Gastroesophageal sphincter (tissue), 4 donors: Measurements from ENCODE around the gene KPNA6. TPM values are rescaled to one million over a fixed set of nuclear protein-coding genes. Genes with fewer than 3 reads are reported as not detected.

ENCODE experiments used
- ATAC-seq: fragments of 150-250 bp; one replicate; pipeline ENCODE4 v1.9.1; 2016; ENCODE audit warnings: mild to moderate bottlenecking, moderate library complexity
- H3K27ac ChIP-seq, 4 donors: fragments of 200-600 bp; sonication (generic) in 3 of 4; 1 replicate in 3 of 4; 2 replicates in 1 of 4; pipeline ENCODE4 v1.5.1; 2016 to 2019
- H3K27me3 ChIP-seq: fragments of 200-600 bp; sonication (generic); one replicate; pipeline ENCODE4 v1.5.1; 2019
- H3K36me3 ChIP-seq, 2 donors: fragments of 200-600 bp; sonication (generic); one replicate each; pipeline ENCODE4 v1.5.1; 2019; ENCODE audit warnings: control low read depth in 1 of 2
- H3K4me1 ChIP-seq, 3 donors: fragments of 200-600 bp; sonication (generic); 1 replicate in 2 of 3; 2 replicates in 1 of 3; pipeline ENCODE4 v1.5.1; 2016 to 2019; ENCODE audit warnings: control low read depth in 2 of 3
- H3K4me3 ChIP-seq, 2 donors: fragments of 200-600 bp; sonication (generic); one replicate each; pipeline ENCODE4 v1.5.1; 2019; ENCODE audit warnings: mild to moderate bottlenecking in 1 of 2, moderate library complexity in 1 of 2
- H3K9me3 ChIP-seq, 3 donors: fragments of 200-600 bp; sonication (generic); one replicate each; pipeline ENCODE4 v1.5.1; 2017 to 2019; ENCODE audit warnings: control low read depth in 2 of 3
- CTCF ChIP-seq, 4 experiments: fragments of 200-600 bp in 2 of 4; fragments of 450-650 bp in 2 of 4; sonication (generic) in 1 of 4; IDR thresholded peaks; one replicate each; pipeline ENCODE4 v1.5.1; 2017 to 2019; ENCODE audit warnings: antibody characterized with exemption in 4 of 4, mild to moderate bottlenecking in 2 of 4, moderate library complexity in 2 of 4
- EP300 ChIP-seq: sonication (generic); formaldehyde crosslinking; IDR thresholded peaks from one replicate; pipeline ENCODE4 v1.6.1; 2017; ENCODE audit warnings: antibody characterized with exemption, mild to moderate bottlenecking
- POLR2A ChIP-seq, 2 donors: fragments of 450-650 bp; IDR thresholded peaks; one replicate each; pipeline ENCODE4 v1.6.1; 2017; ENCODE audit warnings: antibody characterized with exemption in 2 of 2, mild to moderate bottlenecking in 2 of 2, moderate library complexity in 1 of 2
- POLR2AphosphoS5 ChIP-seq: sonication (generic); formaldehyde crosslinking; IDR thresholded peaks from one replicate; pipeline ENCODE4 v1.6.1; 2017; ENCODE audit warnings: antibody characterized with exemption
- WGBS, 2 donors: methylation state at CpG; one replicate each; pipeline ENCODE4 v1.1.5; 2018; ENCODE audit warnings: low coverage in 1 of 2; 5-methylcytosine and 5-hydroxymethylcytosine counted together
- total RNA-seq, 4 donors: library from RNA; depleted of rRNA; stranded (reverse); fragments of >200 nt; gene quantifications; one replicate each; pipeline ENCODE4 v1.1.0, GENCODE V29; 2016

The KPNA6 gene
- total RNA-seq, 4 donors from 2014 or later = 52.9 to 70.4 (median 57.6) TPM

DNA sequence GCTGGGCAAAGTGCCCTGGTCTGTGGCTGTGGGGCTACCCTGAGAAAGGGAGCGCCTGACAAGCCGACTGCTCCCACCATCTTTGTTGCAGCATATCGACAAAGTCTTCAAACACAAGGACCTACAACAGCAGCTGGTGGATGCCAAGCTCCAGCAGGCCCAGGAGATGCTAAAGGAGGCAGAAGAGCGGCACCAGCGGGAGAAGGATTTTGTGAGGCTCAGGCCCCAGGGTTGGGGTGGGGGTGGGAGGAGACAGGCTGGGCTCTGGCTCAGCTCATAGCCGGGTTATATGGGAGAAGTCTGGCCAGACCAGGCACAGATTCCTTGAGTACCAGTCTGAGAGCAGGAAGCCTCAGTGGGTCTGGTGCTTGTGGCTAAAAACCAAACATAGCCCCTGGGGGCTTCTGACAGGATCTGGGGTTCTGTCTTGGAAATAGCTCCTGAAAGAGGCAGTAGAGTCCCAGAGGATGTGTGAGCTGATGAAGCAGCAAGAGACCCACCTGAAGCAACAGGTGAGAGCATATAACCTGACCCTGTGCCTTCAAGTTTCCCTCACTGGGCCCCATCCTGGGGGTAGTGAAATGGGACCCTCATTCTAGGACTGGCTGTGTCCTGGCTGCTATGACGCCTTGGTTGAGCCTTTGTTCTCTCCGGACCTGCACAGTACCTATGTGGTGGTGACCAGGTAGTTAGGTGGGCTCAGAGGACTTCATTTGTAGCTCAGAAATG is 84.5 kb downstream of the KPNA6 start:
- Histone ChIP-seq H3K27ac (no peak overlapping the region), H3K4me1 (no peaks in the 10 kb centered on the region), H3K9me3 (no peaks in the 10 kb centered on the region), H3K4me3 (no peak overlapping the region), H3K27me3 (no peaks in the 10 kb centered on the region), H3K36me3 (peaks cover 0 to 100% of the 10 kb centered on the region in 2 donors)
- WGBS, 2 donors = 66 to 87% methylated on average over 3 to 5 of the region's 8 CpGs
- no peak for TF ChIP-seq CTCF (IDR thresholded peaks at IDR 0.05)
- no peak for TF ChIP-seq POLR2A (IDR thresholded peaks at IDR 0.05)
- no peak for TF ChIP-seq POLR2AphosphoS5
- no peak for TF ChIP-seq EP300
- ATAC-seq = no peak

GRCh38 chr1:32194984-32195383 is 87.1 kb downstream of the KPNA6 start:
- no CpG with 5 or more reads among the region's 6 CpGs for WGBS, 2 donors

GRCh38 chr1:32195531-32195930 is 87.7 kb downstream of the KPNA6 start:
- H3K9me3 ChIP-seq = no peaks in the 10 kb centered on the region
- TF ChIP-seq POLR2A (IDR thresholded peaks at IDR 0.05) (no peak), POLR2AphosphoS5 (no peak), CTCF (IDR thresholded peaks at IDR 0.05) (no peak), EP300 (no peak)
- no peak overlapping the region for H3K4me3 ChIP-seq
- H3K27ac ChIP-seq = no peak overlapping the region
- WGBS, 2 donors = 81 to 90% methylated on average over 2 to 3 of the region's 3 CpGs
- no peaks in the 10 kb centered on the region for H3K27me3 ChIP-seq
- peaks cover 6 to 19% (median 8%) of the 10 kb centered on the region in 3 donors for H3K4me1 ChIP-seq
- no peak for ATAC-seq
- peaks cover 0 to 80% of the 10 kb centered on the region in 2 donors for H3K36me3 ChIP-seq

More at GRCh38 chr1:32194984-32195383, 87.1 kb downstream of the KPNA6 start:
- no peak overlapping the region for H3K4me3 ChIP-seq
- peaks cover 6 to 14% (median 6%) of the 10 kb centered on the region in 3 donors for H3K4me1 ChIP-seq
- H3K27me3 ChIP-seq = no peaks in the 10 kb centered on the region
- H3K9me3 ChIP-seq = no peaks in the 10 kb centered on the region
- peaks cover 0 to 85% of the 10 kb centered on the region in 2 donors for H3K36me3 ChIP-seq
- TF ChIP-seq EP300 (no peak), POLR2AphosphoS5 (no peak), CTCF (IDR thresholded peaks at IDR 0.05) (no peak), POLR2A (IDR thresholded peaks at IDR 0.05) (no peak)
- ATAC-seq = no peak
- H3K27ac ChIP-seq = no peak overlapping the region

DNA sequence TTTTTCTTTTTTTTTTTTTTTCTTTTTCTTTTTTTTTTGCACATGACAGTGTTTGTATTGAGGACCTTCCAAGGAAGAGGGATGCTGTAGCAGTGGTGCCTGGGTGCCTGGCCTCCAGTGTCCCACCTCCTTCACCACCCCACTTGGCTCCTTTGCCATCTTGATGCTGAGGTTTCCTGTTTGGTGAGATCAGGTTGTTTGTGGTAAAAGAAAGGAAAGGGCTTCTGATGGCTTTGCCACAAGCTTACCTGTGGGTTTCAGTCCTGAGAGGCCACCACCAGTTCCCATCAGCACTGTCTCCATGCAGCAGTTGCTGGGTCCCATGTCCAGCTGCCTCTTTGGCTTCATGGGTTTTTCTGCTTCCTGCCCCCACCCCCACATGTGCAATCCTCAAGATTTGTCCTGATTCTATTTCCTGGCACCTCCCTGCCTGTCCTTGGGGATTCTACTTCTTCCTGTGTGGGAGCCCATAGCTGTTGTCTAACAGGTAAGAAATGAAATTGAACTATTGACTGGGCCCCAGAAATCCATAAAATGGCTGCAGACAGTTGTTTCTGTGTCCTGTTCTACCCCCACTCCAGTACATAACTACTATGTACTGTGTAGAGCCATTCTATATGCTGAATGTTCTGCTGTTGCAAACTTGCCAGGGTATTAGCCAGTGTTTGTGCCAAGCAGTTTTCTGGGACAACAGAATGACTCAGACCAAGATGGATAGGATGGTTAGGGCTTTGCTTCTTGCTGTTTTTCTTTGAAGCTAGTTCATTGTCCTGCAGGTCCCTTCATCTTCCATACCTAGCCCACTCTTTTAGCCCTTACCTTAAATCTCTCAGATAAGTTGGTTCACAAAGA is 88.3 kb downstream of the KPNA6 start:
- no peaks in the 10 kb centered on the region for H3K9me3 ChIP-seq
- H3K4me3 ChIP-seq = no peak overlapping the region
- peaks cover 6 to 24% (median 8%) of the 10 kb centered on the region in 3 donors for H3K4me1 ChIP-seq
- H3K27me3 ChIP-seq = no peaks in the 10 kb centered on the region
- peaks cover 0 to 73% of the 10 kb centered on the region in 2 donors for H3K36me3 ChIP-seq
- H3K27ac ChIP-seq = no peak overlapping the region
- ATAC-seq = no peak
- TF ChIP-seq POLR2AphosphoS5 = no peak
- TF ChIP-seq CTCF (IDR thresholded peaks at IDR 0.05) = no peak
- no peak for TF ChIP-seq POLR2A (IDR thresholded peaks at IDR 0.05)
- no peak for TF ChIP-seq EP300
